Urothelium cell line (cell line): ENCODE data around the gene KRTAP10-3.
"Not testable (repeated sequence)": the region's sequence is repeated elsewhere in the genome, so short reads cannot be mapped to it uniquely, and the experiment has no call there.

Source experiments
- DNase-seq: peaks from one replicate; pipeline ENCODE4 v3.0.0; 2011; ENCODE audit warnings: low spot score, mixed read lengths
- FAIRE-seq: peaks from 2 replicates; lab custom pipeline; 2011; peaks lifted over from hg19 to GRCh38; lab: Jason Lieb, UNC

The KRTAP10-3 gene

GRCh38 chr21:44558695-44559094 lies at the start of gene KRTAP10-3:
Gene KRTAP10-3, minus strand, starts transcription at chr21:44558795. Its CDS starts 80 bp downstream, at chr21:44558715.
- no peak for FAIRE-seq

GRCh38 chr21:44606495-44606894 lies 47.9 kb upstream of the KRTAP10-3 start:
- no peak for FAIRE-seq
- DNase-seq: no peak

More at GRCh38 chr21:44558695-44559094, at the start of gene KRTAP10-3:
- DNase-seq: no peak

GRCh38 chr21:44603911-44604310 lies 45.3 kb upstream of the KRTAP10-3 start:
- DNase-seq (no peak), FAIRE-seq (no peak)

GRCh38 chr21:44603109-44603875 lies 44.7 kb upstream of the KRTAP10-3 start:
- FAIRE-seq: no peak
- no peak for DNase-seq

- DNase-seq (no peak), FAIRE-seq (no peak)
Observed at GRCh38 chr21:44602463-44602850, 43.9 kb upstream of the KRTAP10-3 start.

- no peak for FAIRE-seq
- DNase-seq: no peak
Observed at GRCh38 chr21:44601596-44602462, 43.2 kb upstream of the KRTAP10-3 start.

GRCh38 chr21:44601091-44601490 lies 42.5 kb upstream of the KRTAP10-3 start:
- peak; percentile 90 for FAIRE-seq
- DNase-seq: not testable (repeated sequence)

- FAIRE-seq, DNase-seq: not testable (repeated sequence)
Observed at GRCh38 chr21:44600118-44600978, 41.8 kb upstream of the KRTAP10-3 start, which contains the start of gene KRTAP10-7. Gene KRTAP10-7, plus strand, starts transcription at chr21:44600597. Its CDS starts 25 bp downstream, at chr21:44600622.

- DNase-seq: no peak
- no peak for FAIRE-seq
Observed at GRCh38 chr21:44599264-44600029, 40.9 kb upstream of the KRTAP10-3 start.

GRCh38 chr21:44598061-44598460 lies 39.5 kb upstream of the KRTAP10-3 start:
- FAIRE-seq: no peak
- DNase-seq: no peak

- DNase-seq (no peak), FAIRE-seq (no peak)
Observed at GRCh38 chr21:44596068-44596725, 37.6 kb upstream of the KRTAP10-3 start.

GRCh38 chr21:44595524-44595923 lies 36.9 kb upstream of the KRTAP10-3 start:
- DNase-seq: no peak
- FAIRE-seq: no peak

GRCh38 chr21:44594406-44594916 lies 35.9 kb upstream of the KRTAP10-3 start:
- DNase-seq (no peak), FAIRE-seq (no peak)

GRCh38 chr21:44593598-44594405 lies 35.2 kb upstream of the KRTAP10-3 start:
- no peak for FAIRE-seq
- no peak for DNase-seq

GRCh38 chr21:44592446-44593311 lies 34.1 kb upstream of the KRTAP10-3 start, which contains the start of gene KRTAP10-6:
Gene KRTAP10-6, minus strand, starts transcription at chr21:44592505. Its CDS starts 21 bp downstream, at chr21:44592484.
- DNase-seq (no peak), FAIRE-seq (no peak)

- FAIRE-seq, DNase-seq: not testable (repeated sequence)
Observed at GRCh38 chr21:44591801-44592130, 33.2 kb upstream of the KRTAP10-3 start.
